ENCODE results near the gene MEF2D. TPM values are rescaled to one million over a fixed set of nuclear protein-coding genes. Genes with fewer than 3 reads are reported as not detected.
A peak's percentile ranks its signal among the peaks of the same experiment; 100 is the strongest.

The MEF2D gene
- total RNA-seq, 2 experiments from 2014 or later: 155 to 162 TPM

- Histone ChIP-seq H3K9me3 (ENCODE audit: control insufficient read depth in 1 of 2, insufficient read depth in 1 of 2, low read length in 2 of 2) (no peaks in the 10 kb centered on the region), H3K4me1 (ENCODE audit: insufficient read depth, low read length) (peaks cover 13% of the 10 kb centered on the region), H3K4me3 (ENCODE audit: low read length) (no peak overlapping the region), H3K27ac (ENCODE audit: low read depth in 1 of 2, low read length in 2 of 2) (no peak overlapping the region), H3K36me3 (ENCODE audit: insufficient read depth, low read length) (peaks cover 84% of the 10 kb centered on the region), H3K27me3 (ENCODE audit: control insufficient read depth in 1 of 2, insufficient read depth in 2 of 2, low read length in 2 of 2) (no peaks in the 10 kb centered on the region)
- Mint-ChIP-seq H3K4me3 (no peak overlapping the region), H3K4me1 (ENCODE audit: low read depth) (peaks cover 22% of the 10 kb centered on the region), H3K27me3 (no peaks in the 10 kb centered on the region), H3K9me3 (no peaks in the 10 kb centered on the region), H3K27ac (no peak overlapping the region), H3K36me3 (ENCODE audit: low read depth) (peaks cover 87% of the 10 kb centered on the region)
- intact Hi-C loops (cut with DNase I, micrococcal nuclease): no loop called here
- TF ChIP-seq CTCF (IDR thresholded peaks at IDR 0.05): no peak
- ChIA-PET POLR2A (no interaction called here), CTCF (no interaction called here)
- ATAC-seq (ENCODE audit: poor library complexity): no peak
- DNase-seq: no peak
Observed at GRCh38 chr1:156467385-156467784, 33.2 kb downstream of the MEF2D start.

GRCh38 chr1:156465747-156466365, 34.7 kb downstream of the MEF2D start:
- Mint-ChIP-seq H3K9me3 (no peaks in the 10 kb centered on the region), H3K27ac (peak overlapping the region; percentile 61), H3K27me3 (no peaks in the 10 kb centered on the region), H3K36me3 (ENCODE audit: low read depth) (peaks cover 73% of the 10 kb centered on the region), H3K4me1 (ENCODE audit: low read depth) (peaks cover 22% of the 10 kb centered on the region), H3K4me3 (no peak overlapping the region)
- Histone ChIP-seq H3K4me1 (ENCODE audit: insufficient read depth, low read length) (peaks cover 13% of the 10 kb centered on the region), H3K27ac (ENCODE audit: low read depth in 1 of 2, low read length in 2 of 2) (no peak overlapping the region), H3K36me3 (ENCODE audit: insufficient read depth, low read length) (peaks cover 69% of the 10 kb centered on the region), H3K27me3 (ENCODE audit: control insufficient read depth in 1 of 2, insufficient read depth in 2 of 2, low read length in 2 of 2) (no peaks in the 10 kb centered on the region), H3K4me3 (ENCODE audit: low read length) (no peak overlapping the region), H3K9me3 (ENCODE audit: control insufficient read depth in 1 of 2, insufficient read depth in 1 of 2, low read length in 2 of 2) (no peaks in the 10 kb centered on the region)
- ATAC-seq (ENCODE audit: poor library complexity) (no peak), DNase-seq (peak in 1 of 14 experiments; percentile 40)
- ChIA-PET POLR2A (interaction anchor here (1.2 kb wide), 2 partner anchors 8 to 39 kb away, joined by 3 to 4 read pairs; no protein-coding TSS in a partner anchor), CTCF (no interaction called here)
- TF ChIP-seq CTCF (IDR thresholded peaks at IDR 0.05): no peak
- intact Hi-C loops (cut with DNase I, micrococcal nuclease): no loop called here

- ATAC-seq (ENCODE audit: poor library complexity) (no peak), DNase-seq (no peak)
- H3K27ac ChIP-seq (ENCODE audit: low read depth in 1 of 2, low read length in 2 of 2): no peak overlapping the region
- intact Hi-C loops (cut with DNase I, micrococcal nuclease): no loop called here
- H3K9me3 Mint-ChIP-seq: no peaks in the 10 kb centered on the region
- H3K27ac Mint-ChIP-seq: peak overlapping the region; percentile 61
- H3K27me3 Mint-ChIP-seq: no peaks in the 10 kb centered on the region
- H3K9me3 ChIP-seq (ENCODE audit: control insufficient read depth in 1 of 2, insufficient read depth in 1 of 2, low read length in 2 of 2): no peaks in the 10 kb centered on the region
- no peak for TF ChIP-seq CTCF (IDR thresholded peaks at IDR 0.05)
- ChIA-PET CTCF (no interaction called here), POLR2A (interaction anchor here (0.5 to 1.2 kb wide), 2 partner anchors 7 to 43 kb away, joined by 3 to 4 read pairs; no protein-coding TSS in a partner anchor)
- H3K4me3 ChIP-seq (ENCODE audit: low read length): no peak overlapping the region
- peaks cover 13% of the 10 kb centered on the region for H3K4me1 ChIP-seq (ENCODE audit: insufficient read depth, low read length)
- no peaks in the 10 kb centered on the region for H3K27me3 ChIP-seq (ENCODE audit: control insufficient read depth in 1 of 2, insufficient read depth in 2 of 2, low read length in 2 of 2)
- H3K36me3 Mint-ChIP-seq (ENCODE audit: low read depth): peaks cover 64% of the 10 kb centered on the region
- H3K4me3 Mint-ChIP-seq: no peak overlapping the region
- H3K36me3 ChIP-seq (ENCODE audit: insufficient read depth, low read length): peaks cover 60% of the 10 kb centered on the region
- peaks cover 27% of the 10 kb centered on the region for H3K4me1 Mint-ChIP-seq (ENCODE audit: low read depth)
Observed at GRCh38 chr1:156464825-156465452, 35.6 kb downstream of the MEF2D start.

Data from CD4-positive, alpha-beta T cell (primary cell).